GM20431 (cell line): Measurements from ENCODE around the gene GRHPR.
"Not testable (repeated sequence)": the region's sequence is repeated elsewhere in the genome, so short reads cannot be mapped to it uniquely, and the experiment has no call there.

Experiments
- in situ Hi-C: fragments of 300-500 bp; cut with MseI, MboI; formaldehyde crosslinking; loops from one replicate; pipeline ENCODE4 v1.15.0; 2020; ENCODE audit warnings: low sequenced_read_pairs; ENCODE audit not compliant: unreplicated experiment

Gene GRHPR

DNA sequence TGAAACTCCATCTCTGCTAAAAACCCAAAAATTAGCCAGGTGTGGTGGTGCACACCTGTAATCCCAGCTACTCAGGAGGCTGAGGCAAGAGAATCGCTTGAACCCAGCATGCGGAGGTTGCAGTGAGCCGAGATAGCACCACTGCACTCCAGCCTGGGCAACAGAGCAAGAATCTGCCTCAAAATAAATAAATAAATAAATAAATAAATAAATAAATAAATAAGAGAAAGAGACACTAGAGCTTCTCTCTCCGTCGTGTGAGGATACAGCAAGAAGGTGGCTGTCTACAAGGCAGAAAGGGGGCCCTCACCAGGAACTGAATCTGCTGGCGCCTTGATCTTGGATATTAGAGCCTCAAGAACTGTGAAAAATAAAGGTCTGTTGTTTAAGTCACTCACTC is 51.5 kb downstream of the GRHPR start:
- in situ Hi-C loops = not testable (repeated sequence)

DNA sequence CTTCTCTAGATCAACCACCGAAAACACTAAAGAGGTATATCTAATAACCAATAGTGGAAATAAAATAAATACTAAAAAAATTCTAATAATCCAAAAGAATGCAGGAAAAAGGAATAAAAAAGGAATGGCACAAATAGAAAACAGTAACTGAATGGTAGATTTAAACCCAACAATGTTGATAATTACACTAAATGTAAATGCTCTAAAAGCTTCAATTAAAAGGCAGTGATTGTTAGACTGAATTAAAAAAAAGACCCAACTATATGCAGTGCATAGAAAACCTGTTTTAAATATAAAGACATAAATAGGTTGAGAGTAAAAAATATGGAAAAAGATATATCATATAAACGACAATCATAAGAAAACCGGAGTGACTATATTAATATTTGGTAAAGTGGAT is 51.9 kb downstream of the GRHPR start:
- in situ Hi-C loops = no loop called here

DNA sequence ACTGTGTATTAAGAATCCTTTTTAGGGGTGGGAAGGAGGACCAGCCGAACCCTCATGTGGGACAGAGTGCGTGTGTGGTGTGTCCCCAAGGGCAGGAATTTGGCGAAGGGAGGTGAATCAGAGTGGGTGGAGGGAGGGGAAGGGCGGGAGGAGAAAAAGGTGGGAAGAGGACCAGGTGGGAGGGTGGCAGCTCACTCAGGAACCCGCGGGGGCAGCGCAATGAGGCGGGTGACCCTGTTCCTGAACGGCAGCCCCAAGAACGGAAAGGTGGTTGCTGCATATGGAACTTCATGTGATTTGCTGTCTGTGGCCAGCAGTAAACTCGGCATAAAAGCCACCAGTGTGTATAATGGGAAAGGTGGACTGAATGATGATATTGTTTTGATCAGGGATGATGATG is 54.4 kb downstream of the GRHPR start:
- in situ Hi-C loops = no loop called here

DNA sequence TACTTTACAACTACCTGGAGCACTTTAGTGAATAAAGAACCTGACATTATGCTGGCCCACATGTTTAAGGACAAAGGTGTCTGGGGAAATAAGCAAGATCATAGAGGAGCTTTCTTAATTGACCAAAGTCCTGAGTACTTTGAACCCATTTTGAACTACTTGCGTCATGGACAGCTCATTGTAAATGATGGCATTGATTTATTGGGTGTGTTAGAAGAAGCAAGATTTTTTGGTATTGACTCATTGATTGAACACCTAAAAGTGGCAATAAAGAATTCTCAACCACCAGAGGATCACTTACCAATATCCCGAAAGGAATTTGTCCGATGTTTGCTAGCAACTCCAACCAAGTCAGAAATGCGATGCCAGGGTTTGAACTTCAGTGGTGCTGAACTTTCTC is 54.9 kb downstream of the GRHPR start:
- in situ Hi-C loops = not testable (repeated sequence)

DNA sequence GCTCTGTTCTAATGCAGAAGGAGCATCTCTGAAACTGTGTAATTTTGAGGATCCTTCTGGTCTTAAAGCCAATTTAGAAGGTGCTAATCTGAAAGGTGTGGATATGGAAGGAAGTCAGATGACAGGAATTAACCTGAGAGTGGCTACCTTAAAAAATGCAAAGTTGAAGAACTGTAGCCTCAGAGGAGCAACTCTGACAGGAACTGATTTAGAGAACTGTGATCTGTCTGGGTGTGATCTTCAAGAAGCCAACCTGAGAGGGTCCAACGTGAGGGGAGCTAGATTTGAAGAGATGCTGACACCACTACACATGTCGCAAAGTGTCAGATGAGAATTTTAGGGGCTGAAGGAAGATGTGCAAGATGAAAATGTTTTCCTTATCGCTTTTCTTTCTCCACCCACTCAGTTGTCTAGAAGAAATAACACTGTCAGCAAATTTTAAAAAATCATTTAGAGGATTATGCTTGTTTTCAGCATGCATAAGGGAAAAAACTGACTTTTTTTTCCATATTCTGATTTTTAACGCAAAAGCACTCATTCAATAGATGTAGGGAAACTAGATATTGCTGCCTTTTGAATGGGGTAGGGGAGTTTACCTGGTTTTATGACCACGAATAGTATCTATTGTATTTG is 55.6 kb downstream of the GRHPR start:
- in situ Hi-C loops = not testable (repeated sequence)

DNA sequence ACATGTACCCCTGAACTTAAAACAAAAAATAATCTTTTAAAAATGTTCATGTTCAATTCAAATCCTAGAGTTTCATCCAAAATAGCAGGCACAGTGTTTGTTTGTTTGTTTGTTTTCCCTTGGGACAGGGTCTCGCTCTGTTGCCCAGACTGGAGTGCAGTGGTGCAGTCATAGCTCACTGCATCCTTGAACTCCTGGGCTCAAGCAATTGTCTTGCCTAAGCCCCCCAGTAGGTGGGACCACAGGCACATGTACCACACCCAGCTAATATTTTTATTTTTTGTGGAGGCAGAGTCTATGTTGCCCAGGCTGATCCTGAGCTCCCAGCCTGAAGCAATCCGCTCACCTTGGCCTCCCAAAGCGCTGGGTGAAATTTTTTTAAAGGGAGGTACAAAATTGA is 58.3 kb downstream of the GRHPR start:
- in situ Hi-C loops = loop anchor here (10.0 kb wide), 1 partner anchor 64 kb away; no protein-coding TSS in a partner anchor

DNA sequence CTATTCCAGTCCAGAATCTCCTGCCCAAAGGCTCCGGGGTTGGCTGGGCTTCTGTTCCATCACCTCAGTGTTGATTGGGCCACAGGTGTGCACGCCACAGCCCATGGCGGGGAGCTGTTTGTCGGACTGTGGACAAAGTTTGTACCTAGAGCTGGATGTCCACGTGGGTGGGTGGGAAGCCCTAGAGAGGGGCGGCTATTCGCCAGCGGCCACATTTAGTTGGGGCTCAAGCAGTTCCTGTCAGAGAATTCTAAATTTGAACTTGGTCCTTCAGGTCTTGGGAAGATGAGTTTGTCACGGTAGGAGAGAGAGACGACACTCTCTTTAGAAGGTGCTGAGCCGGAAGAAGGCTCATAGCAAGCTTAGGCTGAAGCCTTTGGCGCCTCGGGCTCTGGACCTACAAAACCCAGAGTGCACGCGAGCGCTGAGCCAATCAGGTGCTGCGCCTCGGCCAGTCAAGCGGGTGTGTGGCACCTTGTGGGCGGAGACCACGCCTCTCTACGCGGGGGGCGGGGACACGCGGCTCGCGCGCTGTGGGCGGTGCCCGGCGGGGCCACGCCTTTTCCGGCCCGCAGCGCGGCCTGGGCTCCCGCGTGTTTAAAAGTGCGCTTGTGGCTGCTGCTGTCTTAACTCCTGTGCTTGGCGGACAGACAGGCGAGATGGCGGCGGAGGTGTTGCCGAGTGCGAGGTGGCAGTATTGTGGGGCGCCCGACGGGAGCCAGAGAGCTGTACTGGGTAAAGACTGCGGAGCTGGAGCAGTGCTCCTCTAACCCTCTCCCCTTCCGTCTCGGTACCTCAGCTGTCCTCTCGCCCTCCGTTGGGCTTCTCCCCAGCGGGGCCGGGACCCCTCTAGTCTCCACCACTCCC is 63.1 kb downstream of the GRHPR start, which contains the start of gene POLR1E:
TSS of gene POLR1E (plus strand) at position 560 of the 867 bp plus-strand sequence. CDS start at position 660, 100 bp downstream.
- in situ Hi-C loops = loop anchor here (10.0 kb wide), 1 partner anchor 59 kb away; no protein-coding TSS in a partner anchor

DNA sequence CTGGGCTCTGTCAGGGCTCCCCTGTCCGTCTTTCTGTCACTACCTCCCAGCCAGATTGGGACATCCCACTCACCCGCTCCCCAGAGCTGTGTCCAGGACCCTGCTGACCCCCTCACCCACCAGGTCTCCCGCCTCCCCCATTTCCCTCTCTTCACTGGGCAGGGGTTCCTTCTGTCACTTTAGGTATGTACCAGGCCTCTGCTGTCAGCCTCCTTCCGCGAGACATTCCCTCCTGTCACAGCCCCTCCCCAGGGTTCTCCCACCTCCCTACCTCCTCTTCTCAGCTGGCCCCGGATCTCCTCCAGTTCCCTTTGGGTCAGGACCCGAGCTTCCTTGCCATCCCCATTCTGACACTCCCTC is 63.7 kb downstream of the GRHPR start:
- in situ Hi-C loops = loop anchor here (10.0 kb wide), 1 partner anchor 59 kb away; no protein-coding TSS in a partner anchor
